GM20000 (cell line): ENCODE data around the gene FAM53A.

Experiments used
- DNase-seq: peaks from one replicate; pipeline ENCODE4 v3.0.0; 2012; ENCODE audit warnings: low spot score
- TF ChIP-seq, protein P1 (sequence below): IDR thresholded peaks from 2 replicates; pipeline ENCODE4 v1.5.1; 2012; ENCODE audit warnings: mild to moderate bottlenecking, control low read depth; ENCODE audit errors: extremely low read depth, missing control alignments

Gene FAM53A

DNA sequence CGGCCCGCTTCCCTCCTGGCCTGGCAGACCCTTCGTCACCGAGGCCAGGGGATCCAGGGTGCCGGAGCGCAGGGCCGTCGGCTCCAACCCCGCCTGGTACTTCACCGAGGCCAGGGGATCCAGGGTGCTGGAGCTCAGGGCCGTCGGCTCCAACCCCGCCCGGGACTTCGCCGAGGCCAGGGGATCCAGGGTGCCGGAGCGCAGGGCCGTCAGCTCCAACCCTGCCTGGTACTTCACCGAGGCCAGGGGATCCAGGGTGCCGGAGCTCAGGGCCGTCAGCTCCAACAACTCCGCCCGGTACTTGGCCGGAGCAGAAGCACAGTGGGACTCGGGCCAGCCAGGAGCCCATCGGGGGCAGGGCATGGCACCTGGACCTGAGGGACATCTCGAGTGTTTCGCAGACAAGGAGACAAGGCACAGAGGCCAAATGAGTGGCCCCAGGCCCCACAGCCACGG lies 85.1 kb downstream of the FAM53A start:
- TF ChIP-seq, protein P1, sequence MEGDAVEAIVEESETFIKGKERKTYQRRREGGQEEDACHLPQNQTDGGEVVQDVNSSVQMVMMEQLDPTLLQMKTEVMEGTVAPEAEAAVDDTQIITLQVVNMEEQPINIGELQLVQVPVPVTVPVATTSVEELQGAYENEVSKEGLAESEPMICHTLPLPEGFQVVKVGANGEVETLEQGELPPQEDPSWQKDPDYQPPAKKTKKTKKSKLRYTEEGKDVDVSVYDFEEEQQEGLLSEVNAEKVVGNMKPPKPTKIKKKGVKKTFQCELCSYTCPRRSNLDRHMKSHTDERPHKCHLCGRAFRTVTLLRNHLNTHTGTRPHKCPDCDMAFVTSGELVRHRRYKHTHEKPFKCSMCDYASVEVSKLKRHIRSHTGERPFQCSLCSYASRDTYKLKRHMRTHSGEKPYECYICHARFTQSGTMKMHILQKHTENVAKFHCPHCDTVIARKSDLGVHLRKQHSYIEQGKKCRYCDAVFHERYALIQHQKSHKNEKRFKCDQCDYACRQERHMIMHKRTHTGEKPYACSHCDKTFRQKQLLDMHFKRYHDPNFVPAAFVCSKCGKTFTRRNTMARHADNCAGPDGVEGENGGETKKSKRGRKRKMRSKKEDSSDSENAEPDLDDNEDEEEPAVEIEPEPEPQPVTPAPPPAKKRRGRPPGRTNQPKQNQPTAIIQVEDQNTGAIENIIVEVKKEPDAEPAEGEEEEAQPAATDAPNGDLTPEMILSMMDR: no peak
- DNase-seq: no peak

GRCh38 chr4:1598206-1599025 lies 85.7 kb downstream of the FAM53A start:
- TF ChIP-seq, protein P1: no peak
- DNase-seq: no peak

- TF ChIP-seq, protein P1: no peak
- no peak for DNase-seq
Measured at GRCh38 chr4:1597021-1597931, 86.8 kb downstream of the FAM53A start.

DNA sequence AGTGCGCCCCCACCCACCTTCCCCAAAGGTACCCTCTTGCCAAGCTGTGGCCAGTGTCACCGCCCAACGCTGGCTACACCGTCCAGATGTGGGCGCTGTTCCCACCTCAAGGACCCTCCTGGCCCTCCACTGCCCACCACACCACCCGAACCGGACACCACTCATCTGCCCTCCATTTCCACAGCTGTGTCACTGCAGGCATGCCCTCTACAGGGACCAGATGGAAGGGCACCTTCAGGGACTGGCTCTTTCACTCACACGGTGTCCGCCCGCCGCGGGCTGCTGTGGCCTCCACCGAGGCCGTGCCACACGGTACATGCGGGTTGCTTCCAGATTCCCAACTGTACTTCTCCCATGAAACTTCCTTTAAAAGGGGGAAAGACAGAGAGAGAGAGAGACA lies 87.7 kb downstream of the FAM53A start:
- no peak for DNase-seq

GRCh38 chr4:1595789-1596325 lies 88.3 kb downstream of the FAM53A start:
- no peak for DNase-seq
- TF ChIP-seq, protein P1: no peak

More for the DNA sequence above, 87.7 kb downstream of the FAM53A start:
- TF ChIP-seq, protein P1: no peak

DNA sequence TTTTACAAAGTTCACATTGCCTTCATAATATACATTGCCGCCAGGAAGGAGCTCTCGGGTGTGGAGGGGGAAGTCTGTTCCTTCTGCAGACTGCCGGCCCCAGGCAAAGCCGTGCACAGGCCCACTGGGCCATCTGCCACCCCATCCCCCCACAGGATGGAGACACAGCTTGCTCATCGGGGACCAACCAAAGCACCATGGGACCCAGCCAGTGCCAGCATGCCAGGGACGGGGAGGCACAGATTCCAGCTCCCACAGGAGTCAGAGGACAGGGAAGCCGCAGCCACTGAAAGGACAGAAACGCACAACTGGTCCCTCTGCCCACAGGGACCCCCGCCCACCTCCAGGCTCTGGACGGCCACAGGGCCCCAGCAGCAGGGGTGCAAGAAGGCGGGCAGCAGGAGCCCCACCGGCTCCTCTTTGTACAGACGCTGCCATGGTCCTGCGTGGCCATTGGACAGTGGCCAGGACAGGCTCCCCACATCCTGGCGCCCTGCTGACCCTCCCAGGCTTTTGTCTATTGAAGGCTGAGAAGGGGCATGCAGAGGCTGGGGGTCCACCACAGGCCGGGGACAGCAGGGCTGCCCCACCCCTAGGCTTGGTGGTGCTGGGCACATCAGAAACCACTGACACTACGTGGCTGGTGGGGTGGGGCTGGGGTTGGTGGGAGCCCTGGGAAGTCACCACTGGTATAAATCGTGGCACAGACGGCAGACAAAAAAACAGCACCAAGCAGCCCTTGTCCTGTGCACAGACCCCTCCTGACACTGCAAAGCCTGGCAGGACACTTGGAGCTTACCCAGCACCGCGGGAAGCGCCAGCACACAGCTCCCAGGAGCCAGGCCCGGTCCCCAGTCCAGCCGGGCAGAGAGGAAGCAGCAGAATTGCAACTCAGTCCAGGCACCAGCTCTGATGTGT lies 89.0 kb downstream of the FAM53A start:
- no peak for DNase-seq
- TF ChIP-seq, protein P1: no peak
